HepG2 (cell line): ENCODE measurements around the gene FOXP3. TPM values are rescaled to one million over a fixed set of nuclear protein-coding genes. Genes with fewer than 3 reads are reported as not detected.
A peak's percentile ranks its signal among the peaks of the same experiment; 100 is the strongest.
"Not testable (repeated sequence)": the region's sequence is repeated elsewhere in the genome, so short reads cannot be mapped to it uniquely, and the experiment has no call there.

ENCODE experiments used
- ATAC-seq: fragments of 200-7000 bp; cut with Tn5 transposase; 3 replicates; pipeline ENCODE4 v1.9.1; 2020; ENCODE audit warnings: mild to moderate bottlenecking, moderate library complexity
- BruUV-seq: library from RNA; stranded (reverse); fragments of 400-500 nt; replicated peaks from 2 replicates; lab custom pipeline; 2021; lab: Mats Ljungman, UMichigan
- CTCF ChIA-PET: fragments of 300-600 bp; formaldehyde crosslinking; extraction: SDS; loops from one replicate; lab custom pipeline; 2021; ENCODE audit warnings: low total read pairs, inconsistent platforms, low intra/inter-chr PET ratio; lab: Yijun Ruan, JAX
- POLR2A ChIA-PET: fragments of 350-600 bp; sonication (Branson Sonifier 250); formaldehyde crosslinking; loops from one replicate; lab custom pipeline; 2020; ENCODE audit warnings: antibody characterized with exemption, inconsistent platforms; lab: Yijun Ruan, JAX
- DNase-seq: peaks from one replicate; pipeline ENCODE4 v3.0.0-alpha.2; 2015; ENCODE audit warnings: low spot score
- FAIRE-seq: peaks from 3 replicates; lab custom pipeline; 2011; peaks lifted over from hg19 to GRCh38; lab: Jason Lieb, UNC
- H2AFZ ChIP-seq: one replicate; pipeline ENCODE4 v1.6.1; 2011; ENCODE audit warnings: low read length, inconsistent platforms
- H3K27ac ChIP-seq: fragments of 300-600 bp; 3 replicates; pipeline ENCODE4 v1.8.0; 2011; ENCODE audit warnings: mixed run types, mild to moderate bottlenecking, mixed read lengths, low read length, inconsistent platforms; ENCODE audit not compliant: insufficient read depth; ENCODE audit errors: extremely low read length
- H3K27me3 ChIP-seq, 2 experiments: fragments of 200-600 bp in 1 of 2; 2 replicates in 1 of 2; 3 replicates in 1 of 2; pipeline versions ENCODE4 v1.6.0 to v1.8.0; 2011; ENCODE audit warnings: low read length in 2 of 2, mild to moderate bottlenecking in 2 of 2, moderate library complexity in 2 of 2, inconsistent platforms in 1 of 2; ENCODE audit not compliant: insufficient read depth in 2 of 2, control insufficient read depth in 1 of 2
- H3K36me3 ChIP-seq, 2 experiments: fragments of 200-600 bp in 1 of 2; replicated peaks in 1 of 2; 2 replicates in 1 of 2; 3 replicates in 1 of 2; pipeline versions ENCODE4 v1.5.1 to v1.8.0; 2011; ENCODE audit warnings: low read length in 2 of 2, inconsistent platforms in 1 of 2; ENCODE audit not compliant: insufficient read depth in 2 of 2, control insufficient read depth in 1 of 2
- H3K4me1 ChIP-seq: 2 replicates; pipeline ENCODE4 v1.5.1; 2012; ENCODE audit warnings: low read length, inconsistent platforms; ENCODE audit not compliant: insufficient read depth
- H3K4me2 ChIP-seq: 2 replicates; pipeline ENCODE4 v1.6.0; 2011; ENCODE audit warnings: low read depth, low read length, inconsistent platforms
- H3K4me3 ChIP-seq, 3 experiments: fragments of 200-600 bp in 1 of 3; sonication (generic), shearing (Covaris generic) in 1 of 3; replicated peaks in 1 of 3; 2 replicates each; pipeline ENCODE4 v1.5.1; 2011 to 2016; ENCODE audit warnings: low read length in 3 of 3, inconsistent platforms in 2 of 3, low read depth in 2 of 3, mild to moderate bottlenecking in 2 of 3, control low read depth in 1 of 3, mixed read lengths in 1 of 3; ENCODE audit not compliant: insufficient read depth in 1 of 3
- H3K79me2 ChIP-seq: one replicate; pipeline ENCODE4 v1.6.1; 2011; ENCODE audit warnings: low read length, inconsistent platforms; ENCODE audit not compliant: insufficient read depth
- H3K9ac ChIP-seq: 2 replicates; pipeline ENCODE4 v1.6.0; 2011; ENCODE audit warnings: mild to moderate bottlenecking, low read depth, low read length, inconsistent platforms; ENCODE audit not compliant: insufficient read depth
- H3K9me3 ChIP-seq: 2 replicates; pipeline ENCODE4 v1.5.1; 2012; ENCODE audit warnings: mild to moderate bottlenecking, low read length
- H4K20me1 ChIP-seq: 2 replicates; pipeline ENCODE4 v1.6.0; 2011; ENCODE audit warnings: inconsistent platforms, mild to moderate bottlenecking, low read length, moderate library complexity; ENCODE audit not compliant: insufficient read depth
- MAFK ChIP-seq, 2 experiments: IDR thresholded peaks in 1 of 2; conservative IDR thresholded peaks in 1 of 2; 2 replicates each; pipeline ENCODE4 v1.6.1; 2011; ENCODE audit warnings: improper control_type of control experiment in 2 of 2, low read length in 2 of 2
- ZNF773 ChIP-seq: sonication (generic); formaldehyde crosslinking; IDR thresholded peaks from 2 replicates; pipeline ENCODE4 v1.4.0; 2020; ENCODE audit warnings: missing genetic modification reagents, borderline replicate concordance
- WGBS: methylation state at CpG from one replicate; pipeline ENCODE4 v1.1.6; 2017; ENCODE audit warnings: low lambda C conversion rate; 5-methylcytosine and 5-hydroxymethylcytosine counted together
- in situ Hi-C: cut with HindIII; loops from 2 replicates; pipeline ENCODE4 v1.10.0; 2017; ENCODE audit warnings: low pct_unique_long_range_greater_than_20kb; ENCODE audit not compliant: extremely low pct_ligation_motif_present
- intact Hi-C: fragments of 100-400 bp; cut with micrococcal nuclease; formaldehyde crosslinking; loops from one replicate; pipeline ENCODE4 v1.10.0; 2022; ENCODE audit not compliant: unreplicated experiment
- polyA plus RNA-seq, 8 experiments: library from polyadenylated mRNA; depleted of rRNA in 3 of 8; stranded (reverse) in 7 of 8; unstranded in 1 of 8; fragments of >200 nt; fragmentation: Illumina TruSeq in 4 of 8; extraction: Trizol in 4 of 8; gene quantifications; 2 replicates each; pipeline versions ENCODE4 v1.2.1 to v1.2.3, GENCODE V29; 2011 to 2016; ENCODE audit warnings: low read depth in 4 of 8, missing spikeins in 1 of 8, mixed read lengths in 1 of 8; ENCODE audit not compliant: insufficient read depth in 1 of 8
- total RNA-seq, 5 experiments: library from RNA; depleted of rRNA; stranded (reverse); fragments of >200 nt; fragmentation: Illumina TruSeq; extraction: Trizol; gene quantifications; 2 replicates each; pipeline ENCODE4 v1.2.3, GENCODE V29; 2016; ENCODE audit warnings: low read depth in 1 of 5

FOXP3 gene
- total and polyA plus RNA-seq, 2 of the 13 experiments (the other 11 are each of a cell fraction or from before 2014, with no cell fraction given) = 0.04 TPM; not detected in 1

DNA sequence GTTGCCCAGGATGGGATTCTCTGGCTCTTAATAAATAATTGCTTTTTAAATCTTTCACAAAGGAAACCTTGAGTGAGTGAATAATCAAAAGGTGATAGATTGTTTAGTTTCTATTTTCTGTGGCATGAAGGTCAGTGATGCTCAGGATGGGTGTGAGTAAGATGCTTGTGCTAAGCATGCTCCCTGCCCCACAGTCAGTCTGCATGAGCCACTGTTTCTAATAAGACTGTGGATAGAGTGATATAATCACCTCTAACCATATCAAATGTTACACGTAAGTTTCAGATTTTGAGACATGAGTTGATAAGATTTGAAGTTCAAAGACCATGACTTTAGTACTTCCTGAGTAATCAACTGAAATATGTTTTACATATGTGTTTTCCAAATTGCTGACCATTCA lies 36.2 kb upstream of the FOXP3 start:
- H3K27ac ChIP-seq = no peak overlapping the region
- peak in 1 of 2 experiments; percentile 25; a peak in 1 of 4 replicates for TF ChIP-seq MAFK (conservative IDR thresholded peaks at IDR 0.05 in 1 of 2, IDR thresholded peaks at IDR 0.05 in 1 of 2; ENCODE audit: low read length in 2 of 2)
- TF ChIP-seq ZNF773 = no peak
- TF ChIP-seq, all 625 proteins: peak for 1
- DNase-seq (no peak), FAIRE-seq (no peak), ATAC-seq (no peak)
- POLR2A ChIA-PET = no interaction called here
- Histone ChIP-seq H2AFZ (no peak overlapping the region), H4K20me1 (no peaks in the 10 kb centered on the region), H3K4me2 (no peak overlapping the region), H3K79me2 (no peaks in the 10 kb centered on the region), H3K27me3 (no peaks in the 10 kb centered on the region), H3K4me3 (no peak overlapping the region), H3K4me1 (no peaks in the 10 kb centered on the region), H3K36me3 (no peaks in the 10 kb centered on the region), H3K9me3 (no peaks in the 10 kb centered on the region), H3K9ac (no peak overlapping the region)
- CTCF ChIA-PET = no interaction called here
- BruUV-seq = no TSS peak
- in situ Hi-C loops (no loop called here), intact Hi-C loops (no loop called here)
- WGBS = no CpG with 5 or more reads among the region's 1 CpG

- H3K4me2 ChIP-seq, intact Hi-C loops, H3K9me3 ChIP-seq, H4K20me1 ChIP-seq, H3K27ac ChIP-seq, H3K4me1 ChIP-seq, H3K4me3 ChIP-seq, DNase-seq, ATAC-seq, H3K79me2 ChIP-seq, FAIRE-seq, BruUV-seq, H2AFZ ChIP-seq, H3K36me3 ChIP-seq, H3K9ac ChIP-seq, CTCF ChIA-PET, POLR2A ChIA-PET, H3K27me3 ChIP-seq: not testable (repeated sequence)
- no CpG with 5 or more reads among the region's 5 CpGs for WGBS
- in situ Hi-C loops = loop anchor here (10.0 kb wide), 1 partner anchor 456 kb away; no protein-coding TSS in a partner anchor
Observed at GRCh38 chrX:49299293-49299692, 34.8 kb upstream of the FOXP3 start.
